Fibroblast of skin of back (primary cell): ENCODE measurements around the gene CELF5. TPM values are rescaled to one million over a fixed set of nuclear protein-coding genes. Genes with fewer than 3 reads are reported as not detected.
A peak's percentile ranks its signal among the peaks of the same experiment; 100 is the strongest.

ENCODE experiments used
- DNase-seq: peaks from one replicate; pipeline ENCODE4 v3.0.0-alpha.2; 2013
- polyA plus RNA-seq, 2 experiments: library from polyadenylated mRNA; unstranded; fragments of 120-200 nt; gene quantifications; one replicate each; pipeline ENCODE4 v1.2.1, GENCODE V29; 2013; ENCODE audit not compliant: insufficient read length in 2 of 2

Gene CELF5
- polyA plus RNA-seq (2013, experiment 1 of 2; ENCODE audit: insufficient read length), result 0.18 TPM
- not detected for polyA plus RNA-seq (2013, experiment 2 of 2; ENCODE audit: insufficient read length)

DNA sequence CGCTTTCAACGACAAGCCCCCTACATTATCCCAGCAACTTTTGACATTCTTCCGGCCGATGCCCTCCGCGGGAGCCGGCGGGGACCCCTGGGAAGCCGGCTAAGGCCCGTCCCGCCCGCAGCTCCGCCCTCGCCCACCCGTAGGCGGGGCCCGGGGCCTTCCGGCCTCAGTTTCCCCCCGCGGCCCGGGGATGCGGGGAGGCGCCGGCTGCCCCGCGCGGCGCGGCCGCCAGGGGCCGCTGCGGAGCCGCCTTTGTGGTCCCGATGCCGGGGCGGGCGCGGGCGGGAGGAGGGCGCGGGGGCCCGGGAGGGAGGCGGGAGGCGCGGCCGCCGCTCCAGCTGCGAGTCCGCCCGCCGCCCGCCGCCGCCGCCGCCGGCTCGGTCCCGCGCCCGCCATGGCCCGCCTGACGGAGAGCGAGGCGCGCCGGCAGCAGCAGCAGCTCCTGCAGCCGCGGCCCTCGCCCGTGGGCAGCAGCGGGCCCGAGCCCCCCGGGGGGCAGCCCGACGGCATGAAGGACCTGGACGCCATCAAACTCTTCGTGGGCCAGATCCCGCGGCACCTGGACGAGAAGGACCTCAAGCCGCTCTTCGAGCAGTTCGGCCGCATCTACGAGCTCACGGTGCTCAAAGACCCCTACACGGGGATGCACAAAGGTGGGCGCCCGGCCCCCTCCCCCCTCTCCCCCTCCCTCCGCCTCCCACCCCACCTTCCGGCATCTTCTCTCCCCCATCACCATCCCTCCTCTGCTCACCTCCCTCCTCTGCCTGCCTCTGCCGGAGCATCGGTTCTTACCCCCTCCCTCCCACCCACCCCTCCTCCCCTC is at the start of gene CELF5:
TSS of gene CELF5 (plus strand) at position 316 of the 823 bp plus-strand sequence. CDS start at position 395, 79 bp downstream.
- DNase-seq, result peak; percentile 48

- peak; percentile 60 for DNase-seq
Observed at GRCh38 chr19:3175781-3176714, 48.4 kb upstream of the CELF5 start.

GRCh38 chr19:3176715-3177501 is 47.6 kb upstream of the CELF5 start:
- DNase-seq, result peak; percentile 63

DNA sequence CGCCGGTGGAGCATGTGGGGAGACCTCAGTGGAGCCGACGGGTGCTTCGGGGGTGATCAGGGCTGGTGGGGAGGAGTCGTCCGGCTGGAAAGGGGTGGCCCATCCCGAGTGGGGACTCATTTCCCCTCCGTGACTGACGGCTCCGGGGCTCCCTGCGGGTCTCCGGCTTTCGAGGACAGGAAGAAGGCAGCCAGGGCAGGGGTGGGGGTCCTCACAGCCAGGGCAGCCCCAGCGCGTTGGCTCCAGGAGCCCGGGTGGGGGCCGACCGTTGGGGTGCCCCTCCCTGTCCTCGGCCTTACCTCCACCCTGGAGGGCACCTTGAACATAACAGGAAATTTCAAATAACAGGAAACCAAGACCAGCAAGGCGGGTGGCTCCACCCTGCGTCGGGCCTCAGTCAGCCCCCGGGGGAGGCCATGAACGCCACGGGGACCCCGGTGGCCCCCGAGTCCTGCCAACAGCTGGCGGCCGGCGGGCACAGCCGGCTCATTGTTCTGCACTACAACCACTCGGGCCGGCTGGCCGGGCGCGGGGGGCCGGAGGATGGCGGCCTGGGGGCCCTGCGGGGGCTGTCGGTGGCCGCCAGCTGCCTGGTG is 46.0 kb upstream of the CELF5 start, which contains the start of gene S1PR4:
TSS of gene S1PR4 (plus strand) at position 393 of the 596 bp plus-strand sequence. CDS start at position 417, 24 bp downstream.
- DNase-seq, result no peak

- no peak for DNase-seq
Observed at GRCh38 chr19:3178973-3179738, 45.3 kb upstream of the CELF5 start.

- DNase-seq, result no peak
Observed at GRCh38 chr19:3179739-3180293, 44.6 kb upstream of the CELF5 start.

DNA sequence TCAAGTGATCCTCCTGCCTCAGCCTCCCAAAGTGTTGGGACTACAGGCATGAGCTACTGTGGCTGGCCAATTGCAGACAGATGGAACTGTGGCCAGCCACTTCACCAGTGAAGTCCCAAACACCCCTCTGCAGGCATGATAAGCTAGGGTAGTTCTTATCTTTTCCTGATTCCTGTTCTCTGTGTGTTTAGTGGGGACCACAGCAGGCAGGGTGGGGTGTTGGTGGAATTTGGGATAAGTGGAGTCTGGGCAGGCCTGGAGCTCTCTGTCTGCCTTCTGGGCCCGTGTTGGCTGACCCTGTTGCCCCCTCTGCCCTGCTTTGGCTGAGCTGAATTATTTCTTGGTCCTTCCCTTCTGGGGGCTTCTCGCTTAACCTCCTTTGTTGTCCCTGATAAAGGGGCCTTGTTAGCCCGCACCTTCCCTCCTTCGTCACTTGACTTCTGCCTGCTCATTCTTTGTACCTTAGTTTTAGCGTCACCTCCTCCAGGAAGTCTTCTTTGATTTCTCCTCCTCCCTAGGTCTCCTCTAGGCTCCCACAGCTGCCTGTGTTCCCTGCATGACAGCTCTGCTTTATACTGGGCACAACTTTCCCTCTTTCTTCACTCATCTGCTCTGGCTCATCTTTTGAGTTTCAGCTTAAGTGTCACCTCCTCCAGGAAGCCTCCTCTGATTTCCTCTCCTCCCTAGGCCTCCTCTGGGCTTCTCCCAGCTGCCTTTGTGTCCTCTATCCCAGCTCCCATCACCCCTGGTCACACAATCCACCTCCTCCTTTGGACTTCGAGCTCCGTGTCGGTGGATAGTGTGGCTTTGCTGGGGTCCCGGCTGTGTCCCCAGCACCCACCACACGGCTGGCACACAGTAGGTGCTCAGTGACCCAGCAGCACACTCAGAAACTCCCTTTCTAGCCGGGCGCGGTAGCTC is 40.5 kb upstream of the CELF5 start:
- no peak for DNase-seq

GRCh38 chr19:3184847-3185460 is 39.5 kb upstream of the CELF5 start:
- DNase-seq, result no peak

DNA sequence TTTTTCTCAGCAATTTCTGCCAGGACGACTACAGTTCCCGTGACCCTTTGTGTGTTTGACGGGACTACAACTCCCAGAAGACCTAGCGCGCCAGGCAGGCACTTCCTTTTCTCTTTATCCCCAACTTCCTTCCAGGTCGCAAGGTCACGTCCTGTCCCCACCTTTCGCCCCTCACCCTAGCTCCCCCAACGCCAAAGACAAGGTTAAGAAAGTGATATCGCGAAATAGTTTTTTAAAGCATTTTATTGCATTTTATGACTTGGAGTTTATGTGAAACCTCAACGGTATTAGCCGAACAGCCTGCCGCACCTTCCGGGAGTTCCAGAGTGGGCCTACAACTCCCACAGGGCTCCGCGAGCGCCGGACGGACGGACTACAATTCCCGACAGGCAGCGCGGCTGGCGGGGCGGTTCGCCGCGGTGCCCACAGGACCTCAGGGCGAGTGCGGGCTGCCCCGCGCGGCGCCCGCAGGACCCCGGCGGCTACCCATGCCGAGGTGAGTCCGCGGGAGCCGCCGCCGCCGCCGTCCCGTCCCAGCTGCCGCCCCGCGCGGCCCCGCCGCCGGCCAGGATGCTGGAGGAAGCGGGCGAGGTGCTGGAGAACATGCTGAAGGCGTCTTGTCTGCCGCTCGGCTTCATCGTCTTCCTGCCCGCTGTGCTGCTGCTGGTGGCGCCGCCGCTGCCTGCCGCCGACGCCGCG is 38.9 kb upstream of the CELF5 start, which contains the start of gene NCLN:
TSS of gene NCLN (plus strand) at position 470 of the 699 bp plus-strand sequence. CDS start at position 571, 101 bp downstream.
- peak; percentile 94 for DNase-seq

GRCh38 chr19:3186160-3186688 is 38.2 kb upstream of the CELF5 start:
- no peak for DNase-seq

DNA sequence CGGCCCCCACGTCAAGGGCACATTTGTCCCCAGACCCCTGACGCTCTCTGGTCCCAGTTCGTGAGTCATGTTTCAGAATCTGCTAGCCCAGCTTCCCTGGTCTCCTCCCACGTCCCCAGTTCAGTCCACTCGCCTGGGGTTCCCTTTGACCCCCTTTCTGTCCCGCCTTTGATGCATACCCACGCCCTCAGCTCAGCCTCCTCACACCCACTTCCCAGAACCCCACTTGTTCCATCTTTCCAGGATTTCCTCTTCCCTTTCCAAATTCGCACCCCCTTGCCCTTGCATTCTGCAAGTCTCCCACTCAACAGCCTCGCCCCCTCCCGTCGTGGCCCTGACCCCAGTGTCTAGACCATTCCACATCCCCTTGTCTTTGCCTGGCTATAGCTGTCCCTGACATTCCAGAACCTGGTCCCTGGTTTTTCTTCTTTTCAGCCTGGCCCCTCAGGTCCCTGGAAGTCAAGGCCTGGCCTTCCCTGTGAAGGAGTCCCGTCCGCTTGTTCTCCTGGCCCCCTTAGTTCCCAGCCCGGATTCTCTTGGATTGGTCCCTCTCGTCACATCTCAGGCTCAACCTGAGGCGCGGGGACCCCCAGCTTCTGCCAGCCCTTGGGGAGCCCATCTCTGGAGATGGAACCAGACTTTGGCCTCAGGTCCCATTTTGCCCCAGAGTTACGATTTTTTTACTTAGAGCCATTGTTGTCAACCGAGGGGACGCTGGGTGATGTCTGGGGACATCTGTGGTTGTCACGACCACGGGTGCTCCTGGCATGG is 37.4 kb upstream of the CELF5 start:
- DNase-seq, result no peak

- no peak for DNase-seq
Observed at GRCh38 chr19:3187662-3188511, 36.6 kb upstream of the CELF5 start.

GRCh38 chr19:3188627-3189596 is 35.5 kb upstream of the CELF5 start:
- no peak for DNase-seq

- no peak for DNase-seq
Observed at GRCh38 chr19:3189702-3190469, 34.6 kb upstream of the CELF5 start.
